Mononuclear cell (primary cell): ENCODE results near the gene GPBP1L1. TPM values are rescaled to one million over a fixed set of nuclear protein-coding genes. Genes with fewer than 3 reads are reported as not detected.
"Not testable (repeated sequence)": the region's sequence is repeated elsewhere in the genome, so short reads cannot be mapped to it uniquely, and the experiment has no call there.

Experiments
- H3K27me3 ChIP-seq: 2 replicates; pipeline ENCODE4 v1.6.0; 2011; ENCODE audit warnings: low read length, control low read depth; ENCODE audit not compliant: insufficient read depth
- H3K4me1 ChIP-seq: 2 replicates; pipeline ENCODE4 v1.5.1; 2011; ENCODE audit warnings: mild to moderate bottlenecking, low read length, control low read depth; ENCODE audit not compliant: insufficient read depth
- H3K4me3 ChIP-seq: 2 replicates; pipeline ENCODE4 v1.5.1; 2011; ENCODE audit warnings: mild to moderate bottlenecking, low read length, moderate library complexity
- H3K9me3 ChIP-seq: 2 replicates; pipeline ENCODE4 v1.5.1; 2011; ENCODE audit warnings: low read depth, mild to moderate bottlenecking, control low read depth, low read length
- total RNA-seq: library from RNA; depleted of rRNA; stranded (reverse); fragments of >200 nt; gene quantifications from one replicate; pipeline ENCODE4 v1.2.3, GENCODE V29; 2012

GPBP1L1 gene, protein sequence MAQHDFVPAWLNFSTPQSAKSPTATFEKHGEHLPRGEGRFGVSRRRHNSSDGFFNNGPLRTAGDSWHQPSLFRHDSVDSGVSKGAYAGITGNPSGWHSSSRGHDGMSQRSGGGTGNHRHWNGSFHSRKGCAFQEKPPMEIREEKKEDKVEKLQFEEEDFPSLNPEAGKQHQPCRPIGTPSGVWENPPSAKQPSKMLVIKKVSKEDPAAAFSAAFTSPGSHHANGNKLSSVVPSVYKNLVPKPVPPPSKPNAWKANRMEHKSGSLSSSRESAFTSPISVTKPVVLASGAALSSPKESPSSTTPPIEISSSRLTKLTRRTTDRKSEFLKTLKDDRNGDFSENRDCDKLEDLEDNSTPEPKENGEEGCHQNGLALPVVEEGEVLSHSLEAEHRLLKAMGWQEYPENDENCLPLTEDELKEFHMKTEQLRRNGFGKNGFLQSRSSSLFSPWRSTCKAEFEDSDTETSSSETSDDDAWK
- 141 TPM for total RNA-seq

DNA sequence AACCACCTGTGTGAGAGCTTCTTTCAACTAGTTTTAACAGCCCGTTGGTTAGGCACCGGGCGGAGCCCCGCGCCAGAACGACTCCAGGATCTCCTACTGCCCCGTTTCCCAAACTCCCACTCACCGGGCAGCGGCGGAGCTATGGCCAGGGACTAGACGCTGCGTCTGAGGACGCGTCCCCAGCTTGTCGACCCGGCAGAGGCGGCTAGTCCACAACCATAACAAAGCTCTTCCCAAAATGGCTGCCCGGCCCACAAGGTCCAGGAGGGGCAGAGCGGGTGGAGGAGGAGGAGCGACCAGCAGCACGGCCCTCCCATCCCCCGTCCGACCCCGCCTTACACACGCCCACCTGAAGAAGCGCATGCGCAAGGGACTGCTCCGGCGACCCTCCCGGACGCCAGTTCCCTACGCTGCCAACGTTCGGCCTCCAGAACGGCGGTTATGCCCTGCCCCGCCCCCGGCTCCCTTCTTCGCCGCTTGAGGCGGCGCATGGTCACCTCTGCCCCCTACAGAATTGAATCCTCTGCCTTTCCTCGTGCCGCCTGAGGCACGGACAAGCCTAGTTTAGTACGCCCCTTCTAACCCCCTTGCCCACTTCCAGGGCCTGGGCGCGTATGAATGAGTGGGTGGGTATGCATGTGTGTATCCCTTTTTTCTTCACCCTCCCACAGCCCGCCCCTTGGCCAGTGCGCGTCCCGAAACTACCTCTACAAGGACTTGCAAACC, at the start of gene GPBP1L1:
Gene GPBP1L1 (minus strand): TSS at position 246 of the 726 bp plus-strand sequence. CDS start 27,446 bp downstream, outside the sequence.
- Histone ChIP-seq H3K9me3 (no peaks in the 10 kb centered on the region), H3K4me1 (peaks cover 42% of the 10 kb centered on the region), H3K4me3 (peak within 1 kb of the TSS; percentile 96), H3K27me3 (no peaks in the 10 kb centered on the region)

DNA sequence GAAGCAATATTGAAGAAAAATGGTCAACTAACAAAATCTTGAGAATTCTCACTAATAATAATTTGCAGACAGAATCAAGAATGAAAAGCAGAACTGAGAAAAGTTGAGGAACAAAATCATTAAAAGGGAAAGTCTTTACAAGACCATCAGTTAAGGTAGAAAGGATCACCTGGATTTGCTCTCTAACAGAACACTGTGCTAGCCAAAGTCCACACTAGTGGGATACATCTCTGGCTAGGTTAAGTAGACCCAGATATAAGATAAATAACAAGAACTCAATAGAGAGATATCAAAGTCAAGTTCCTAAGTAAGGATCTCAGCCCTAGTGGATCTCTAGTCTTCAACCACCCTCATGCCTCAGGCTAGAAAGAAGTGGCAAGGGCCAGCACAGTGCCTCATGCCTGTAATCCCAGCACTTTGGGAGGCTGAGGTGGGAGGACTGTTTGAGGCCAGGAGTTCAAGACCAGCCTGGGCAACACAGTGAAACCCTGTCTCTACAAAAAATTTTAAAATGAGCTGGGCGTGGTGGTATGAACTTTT, 44.5 kb upstream of the GPBP1L1 start:
- H3K27me3 ChIP-seq = no peaks in the 10 kb centered on the region
- no peaks in the 10 kb centered on the region for H3K4me1 ChIP-seq
- H3K4me3 ChIP-seq = no peak overlapping the region

DNA sequence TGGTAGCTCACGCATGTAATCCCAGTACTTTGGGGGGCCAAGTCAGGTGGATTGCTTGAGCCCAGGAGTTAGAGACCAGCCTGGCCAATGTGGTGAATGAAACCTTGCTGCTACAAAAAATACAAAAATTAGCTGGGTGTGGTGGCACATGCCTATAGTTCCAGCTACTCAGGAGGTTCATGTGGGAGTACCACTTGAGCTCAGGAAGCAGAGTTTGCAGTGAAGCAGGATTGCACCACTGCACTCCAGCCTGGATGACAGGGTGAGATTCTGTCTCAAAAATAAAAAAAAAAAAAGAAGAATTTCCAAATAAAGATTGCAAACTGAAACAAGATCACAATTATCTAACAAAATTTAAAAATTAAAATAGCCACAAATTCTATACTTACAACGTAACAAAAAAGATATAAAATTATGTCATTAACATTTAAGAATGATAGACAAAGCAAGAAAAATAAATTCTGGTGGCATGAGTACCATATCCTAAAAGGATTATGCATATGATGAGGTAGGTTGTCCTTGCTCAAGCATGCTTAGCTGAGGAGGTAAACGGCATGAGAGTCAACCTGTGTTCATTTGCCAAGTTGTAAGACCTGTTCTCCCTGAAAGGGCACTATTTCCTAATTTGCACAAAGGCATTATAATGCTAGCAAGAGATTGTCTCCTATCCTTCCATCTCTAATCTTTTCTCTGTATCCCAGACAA, 43.9 kb upstream of the GPBP1L1 start:
- no peaks in the 10 kb centered on the region for H3K27me3 ChIP-seq
- no peaks in the 10 kb centered on the region for H3K9me3 ChIP-seq
- no peak overlapping the region for H3K4me3 ChIP-seq

More for the DNA sequence above, 44.5 kb upstream of the GPBP1L1 start:
- no peaks in the 10 kb centered on the region for H3K9me3 ChIP-seq

DNA sequence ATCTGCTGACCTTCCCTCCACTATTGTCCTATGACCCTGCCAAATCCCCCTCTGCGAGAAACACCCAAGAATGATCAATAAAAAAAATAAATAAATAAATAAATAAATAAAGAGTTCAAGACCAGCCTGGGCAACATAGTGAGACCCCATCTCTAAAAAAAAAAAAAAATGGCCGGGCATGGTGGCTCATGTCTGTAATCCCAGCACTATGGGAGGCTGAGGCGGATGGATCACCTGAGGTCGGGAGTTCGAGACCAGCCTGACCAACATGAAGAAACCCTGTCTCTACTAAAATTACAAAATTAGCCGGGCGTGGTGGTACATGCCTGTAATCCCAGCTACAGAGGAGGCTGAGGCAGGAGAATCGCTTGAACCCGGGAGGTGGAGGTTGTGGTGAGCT, 39.7 kb upstream of the GPBP1L1 start:
- not testable (repeated sequence) for H3K4me3 ChIP-seq, H3K9me3 ChIP-seq, H3K4me1 ChIP-seq, H3K27me3 ChIP-seq

More for the DNA sequence above, 43.9 kb upstream of the GPBP1L1 start:
- H3K4me1 ChIP-seq = no peaks in the 10 kb centered on the region

DNA sequence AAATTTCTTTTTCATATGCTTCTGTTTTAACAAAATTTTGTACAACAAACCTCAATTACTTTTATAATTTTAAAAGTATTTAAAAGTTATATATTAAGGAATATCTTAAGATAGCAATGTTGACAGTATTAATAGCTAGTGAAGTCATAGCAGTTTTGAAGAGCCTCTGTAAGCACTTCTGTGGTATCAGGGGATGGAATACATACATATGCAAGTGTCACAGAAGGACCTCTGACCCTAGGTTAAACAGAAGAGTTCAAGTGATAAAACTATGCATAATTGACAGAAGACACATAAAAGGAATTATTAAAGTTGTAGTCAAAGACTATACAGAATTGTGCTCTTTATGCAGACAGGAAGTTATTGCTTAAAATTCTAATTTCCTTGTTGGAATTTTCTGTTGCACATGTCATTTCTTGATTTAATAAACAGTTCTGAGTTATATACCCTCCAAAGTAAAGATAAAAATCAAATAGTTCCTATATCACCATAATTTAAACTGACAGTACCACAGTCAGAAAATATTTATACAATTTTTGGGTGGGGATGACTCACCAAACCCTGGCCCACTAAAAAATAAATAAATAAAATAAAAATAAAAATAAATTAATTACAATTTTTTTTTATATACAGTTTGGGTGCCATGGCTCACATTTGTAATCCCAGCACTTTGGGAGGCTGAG, 37.1 kb upstream of the GPBP1L1 start:
- Histone ChIP-seq H3K4me3 (no peak overlapping the region), H3K4me1 (peaks cover 3% of the 10 kb centered on the region), H3K9me3 (no peaks in the 10 kb centered on the region), H3K27me3 (no peaks in the 10 kb centered on the region)

DNA sequence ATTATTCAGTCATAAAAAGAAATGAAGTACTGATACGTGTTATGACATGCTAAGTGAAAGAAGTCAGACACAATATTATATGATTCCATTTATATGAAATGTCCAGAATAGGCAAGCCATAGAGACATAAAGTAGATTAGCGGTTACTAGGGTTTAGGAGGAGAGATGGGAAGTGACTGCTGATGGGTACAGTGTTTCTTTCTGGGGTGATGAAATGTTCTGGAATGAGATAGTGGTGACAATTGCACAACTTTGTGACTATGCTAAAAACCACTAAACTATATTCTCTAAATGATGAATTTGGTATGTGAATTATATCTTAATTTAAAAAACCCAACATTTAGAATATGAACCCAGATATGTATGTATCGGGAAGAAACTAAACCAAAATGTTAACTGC, 36.5 kb upstream of the GPBP1L1 start:
- H3K4me3 ChIP-seq = no peak overlapping the region
- peaks cover 3% of the 10 kb centered on the region for H3K4me1 ChIP-seq
- no peaks in the 10 kb centered on the region for H3K27me3 ChIP-seq
- H3K9me3 ChIP-seq = no peaks in the 10 kb centered on the region

DNA sequence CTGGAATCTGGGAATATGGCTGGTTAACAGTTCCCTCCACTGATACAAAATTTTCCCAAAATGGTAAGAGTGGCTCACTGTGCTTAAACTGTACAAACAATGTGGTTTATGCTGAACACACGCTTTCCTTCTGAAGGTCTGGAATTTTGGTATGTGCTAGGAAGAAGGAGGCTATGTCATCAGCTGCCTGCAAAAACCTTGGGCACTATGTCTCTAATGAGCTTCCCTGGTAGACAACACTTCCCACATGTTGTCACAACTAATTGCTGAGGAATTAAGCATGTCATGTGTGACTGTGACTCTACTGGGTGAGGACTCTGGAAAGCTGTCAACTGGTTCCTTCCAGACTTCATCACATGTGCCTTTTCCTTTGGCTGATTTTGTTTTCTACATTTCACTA, 34.9 kb upstream of the GPBP1L1 start:
- H3K27me3 ChIP-seq = no peaks in the 10 kb centered on the region
- H3K4me1 ChIP-seq = peaks cover 3% of the 10 kb centered on the region
- H3K4me3 ChIP-seq = no peak overlapping the region
- no peaks in the 10 kb centered on the region for H3K9me3 ChIP-seq

DNA sequence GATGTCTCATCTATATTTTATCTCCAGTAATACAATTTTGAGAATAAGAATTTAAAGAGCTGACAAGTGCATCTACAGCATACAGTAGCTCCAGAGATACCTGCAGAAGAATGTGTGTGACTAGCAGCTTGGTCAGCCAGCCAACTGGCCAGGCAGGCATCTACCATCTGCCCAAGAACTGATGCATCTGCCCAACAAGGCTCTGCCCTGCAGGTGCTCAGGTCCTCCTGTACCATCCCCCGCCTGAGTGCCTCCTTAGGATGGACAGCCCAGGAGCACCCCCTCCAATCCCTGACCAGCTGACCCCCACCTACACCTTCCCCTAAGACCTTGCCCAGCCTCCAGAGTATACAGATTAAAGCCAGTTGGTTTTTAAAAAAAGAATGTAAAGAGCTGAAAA, 32.0 kb upstream of the GPBP1L1 start:
- Histone ChIP-seq H3K4me3 (no peak overlapping the region), H3K27me3 (no peaks in the 10 kb centered on the region), H3K4me1 (peaks cover 2% of the 10 kb centered on the region), H3K9me3 (no peaks in the 10 kb centered on the region)

DNA sequence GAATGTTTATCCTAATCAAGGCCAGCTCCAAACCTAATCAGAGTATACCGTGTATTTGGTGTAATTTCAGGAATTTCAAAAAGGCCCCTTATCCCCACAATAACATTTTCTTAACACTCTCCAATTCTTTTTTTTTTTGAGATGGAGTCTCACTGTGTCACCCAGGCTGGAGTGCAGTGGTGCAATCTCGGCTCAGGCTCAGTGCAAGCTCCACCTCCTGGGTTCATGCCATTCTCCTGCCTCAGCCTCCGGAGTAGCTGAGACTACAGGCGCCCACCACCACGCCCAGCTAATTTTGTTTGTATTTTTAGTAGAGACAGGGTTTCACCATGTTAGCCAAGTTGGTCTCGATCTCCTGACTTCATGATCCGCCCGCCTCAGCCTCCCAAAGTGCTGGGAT, 31.1 kb upstream of the GPBP1L1 start:
- H3K4me1 ChIP-seq, H3K27me3 ChIP-seq, H3K4me3 ChIP-seq, H3K9me3 ChIP-seq: not testable (repeated sequence)

DNA sequence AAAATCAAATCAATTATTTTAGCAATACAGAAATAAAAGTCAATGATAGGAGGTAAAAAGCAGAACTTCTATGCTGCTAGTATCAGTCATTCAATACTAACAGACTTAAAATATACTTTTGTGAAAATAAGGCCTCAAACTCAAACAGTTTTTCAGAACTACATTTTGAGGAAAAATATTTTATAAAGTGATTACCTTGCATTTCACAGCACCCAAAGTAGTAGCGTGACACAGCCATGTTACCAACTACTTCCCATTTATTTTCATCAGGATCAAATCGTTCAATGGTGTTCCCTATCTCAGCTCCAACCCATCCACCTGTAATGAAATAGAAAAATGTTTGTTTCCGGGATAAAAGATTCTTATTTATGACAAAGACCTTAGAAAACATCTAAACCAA, 30.4 kb upstream of the GPBP1L1 start:
- no peaks in the 10 kb centered on the region for H3K27me3 ChIP-seq
- no peak overlapping the region for H3K4me3 ChIP-seq
- H3K9me3 ChIP-seq = no peaks in the 10 kb centered on the region
- no peaks in the 10 kb centered on the region for H3K4me1 ChIP-seq

DNA sequence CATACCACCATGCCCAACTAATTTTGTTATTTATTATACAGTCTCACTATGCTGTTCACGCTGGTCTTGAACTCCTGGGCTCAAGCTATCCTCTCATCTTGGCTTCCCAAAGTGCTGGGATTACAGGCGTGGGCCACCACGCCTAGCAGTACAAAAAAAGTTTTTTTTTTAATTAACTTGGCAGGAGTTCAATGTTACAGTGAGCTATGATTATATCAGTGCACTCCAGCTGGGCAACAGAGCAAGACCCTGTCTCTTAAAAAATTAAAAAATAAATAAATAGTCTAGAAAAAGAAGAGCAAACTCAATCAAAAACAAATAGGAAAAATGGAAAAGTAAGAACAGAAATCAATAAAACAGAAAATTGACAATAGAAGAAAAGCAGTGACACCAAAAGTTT, 27.4 kb upstream of the GPBP1L1 start:
- Histone ChIP-seq H3K4me3 (no peak overlapping the region), H3K9me3 (no peaks in the 10 kb centered on the region), H3K4me1 (no peaks in the 10 kb centered on the region), H3K27me3 (no peaks in the 10 kb centered on the region)

DNA sequence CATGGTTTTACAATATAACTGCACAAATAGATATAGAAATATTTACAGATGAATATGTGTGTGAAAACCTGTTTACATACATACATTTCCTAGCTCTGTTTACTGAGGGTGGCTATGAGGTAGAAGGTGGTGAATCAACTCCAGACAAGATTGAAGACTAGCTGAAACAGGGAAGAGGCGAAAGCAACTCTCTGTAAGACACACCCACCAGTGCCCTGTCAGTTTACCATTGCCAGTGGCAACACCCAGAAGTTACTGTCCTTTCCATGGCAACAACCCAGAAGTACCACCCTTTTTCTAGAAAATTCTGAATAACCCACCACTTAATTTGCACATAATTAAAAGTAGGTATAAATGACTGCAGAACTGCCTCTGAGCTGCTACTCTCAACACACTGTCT, 18.3 kb upstream of the GPBP1L1 start:
- Histone ChIP-seq H3K4me3 (no peak overlapping the region), H3K4me1 (no peaks in the 10 kb centered on the region), H3K27me3 (no peaks in the 10 kb centered on the region), H3K9me3 (no peaks in the 10 kb centered on the region)

DNA sequence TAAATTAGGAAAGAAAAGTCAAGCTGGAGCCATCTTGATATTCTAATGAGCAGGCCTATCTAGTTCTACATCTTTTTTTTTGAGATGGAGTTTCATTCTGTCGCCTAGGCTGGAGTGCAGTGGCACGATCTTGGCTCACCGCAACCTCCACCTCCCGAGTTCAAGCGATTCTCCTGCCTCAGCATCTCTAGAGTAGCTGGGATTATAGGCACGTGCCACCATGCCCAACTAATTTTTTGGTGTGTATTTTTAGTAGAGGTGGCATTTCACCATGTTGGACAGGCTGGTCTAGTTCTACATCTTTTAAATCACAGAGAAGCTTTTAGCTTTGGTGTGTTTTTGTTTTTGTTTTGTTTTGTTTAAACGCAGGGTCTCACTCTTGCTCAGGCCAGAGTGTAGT, 8.5 kb upstream of the GPBP1L1 start:
- H3K9me3 ChIP-seq = no peaks in the 10 kb centered on the region
- H3K4me1 ChIP-seq = peaks cover 4% of the 10 kb centered on the region
- no peak overlapping the region for H3K4me3 ChIP-seq
- H3K27me3 ChIP-seq = no peaks in the 10 kb centered on the region

DNA sequence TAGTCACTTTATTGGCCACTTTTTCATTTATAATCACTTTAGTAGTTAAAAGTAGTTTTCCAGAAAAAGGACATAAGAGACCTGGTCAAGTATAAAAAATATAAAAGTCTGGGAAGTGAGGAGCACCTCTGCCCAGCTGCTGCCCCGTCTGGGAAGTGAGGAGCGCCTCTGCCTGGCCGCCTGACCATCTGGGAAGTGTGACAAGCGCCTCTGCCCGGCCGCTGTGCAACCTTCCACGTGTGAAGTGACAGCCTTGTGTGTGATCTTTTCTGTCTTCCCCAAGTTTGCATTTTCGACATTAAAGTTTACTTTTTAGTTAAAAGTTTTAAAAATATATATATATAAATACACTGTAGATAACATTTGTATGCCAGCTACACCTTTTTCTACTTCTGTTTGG, 7.5 kb upstream of the GPBP1L1 start:
- H3K4me3 ChIP-seq, H3K9me3 ChIP-seq, H3K27me3 ChIP-seq: not testable (repeated sequence)
- H3K4me1 ChIP-seq = peaks cover 14% of the 10 kb centered on the region
